Keratinocyte (primary cell): ENCODE measurements around the gene DAB1. TPM values are rescaled to one million over a fixed set of nuclear protein-coding genes. Genes with fewer than 3 reads are reported as not detected.

Experiments used
- DNase-seq: peaks from one replicate; pipeline ENCODE4 v3.0.0-alpha.2; 2011; ENCODE audit warnings: low read depth, missing footprints, low spot score
- FAIRE-seq: peaks from 2 replicates; lab custom pipeline; 2011; peaks lifted over from hg19 to GRCh38; lab: Jason Lieb, UNC
- H2AFZ ChIP-seq: 2 replicates; pipeline ENCODE4 v1.6.0; 2012; ENCODE audit warnings: low read length, control low read depth, inconsistent platforms; ENCODE audit not compliant: control insufficient read depth
- H3K27ac ChIP-seq: 2 replicates; pipeline ENCODE4 v1.5.1; 2011; ENCODE audit warnings: low read length; ENCODE audit not compliant: control insufficient read depth, insufficient read depth
- H3K27me3 ChIP-seq: 3 replicates; pipeline ENCODE4 v1.6.0; 2011; ENCODE audit warnings: low read length; ENCODE audit not compliant: control insufficient read depth, insufficient read depth; ENCODE audit errors: extremely low read depth
- H3K36me3 ChIP-seq, 2 experiments: 2 replicates in 1 of 2; 3 replicates in 1 of 2; pipeline ENCODE4 v1.5.1; 2011; ENCODE audit warnings: low read length in 2 of 2, mild to moderate bottlenecking in 1 of 2; ENCODE audit not compliant: control insufficient read depth in 2 of 2, insufficient read depth in 2 of 2; ENCODE audit errors: extremely low read depth in 1 of 2
- H3K4me1 ChIP-seq: 3 replicates; pipeline ENCODE4 v1.5.1; 2011; ENCODE audit warnings: low read length; ENCODE audit not compliant: control insufficient read depth, insufficient read depth; ENCODE audit errors: extremely low read depth
- H3K4me2 ChIP-seq: 3 replicates; pipeline ENCODE4 v1.6.0; 2011; ENCODE audit warnings: low read depth, low read length; ENCODE audit not compliant: control insufficient read depth, insufficient read depth; ENCODE audit errors: extremely low read depth
- H3K4me3 ChIP-seq, 3 experiments: fragments of 200-600 bp in 1 of 3; sonication (generic) in 1 of 3; 2 replicates in 2 of 3; 3 replicates in 1 of 3; pipeline ENCODE4 v1.5.1; 2011 to 2016; ENCODE audit warnings: low read length in 3 of 3, mild to moderate bottlenecking in 3 of 3, control low read depth in 2 of 3, inconsistent platforms in 1 of 3, low read depth in 1 of 3, mixed read lengths in 1 of 3, mixed run types in 1 of 3, moderate library complexity in 1 of 3; ENCODE audit not compliant: control insufficient read depth in 2 of 3, insufficient read depth in 2 of 3; ENCODE audit errors: extremely low read depth in 1 of 3
- H3K79me2 ChIP-seq: 2 replicates; pipeline ENCODE4 v1.6.0; 2012; ENCODE audit warnings: low read length; ENCODE audit not compliant: control insufficient read depth, insufficient read depth
- H3K9ac ChIP-seq: 3 replicates; pipeline ENCODE4 v1.6.0; 2011; ENCODE audit warnings: low read length; ENCODE audit not compliant: control insufficient read depth, insufficient read depth; ENCODE audit errors: extremely low read depth
- H3K9me1 ChIP-seq: 3 replicates; pipeline ENCODE4 v1.6.0; 2011; ENCODE audit warnings: low read length; ENCODE audit not compliant: control insufficient read depth, insufficient read depth; ENCODE audit errors: extremely low read depth
- H3K9me3 ChIP-seq: 2 replicates; pipeline ENCODE4 v1.5.1; 2012; ENCODE audit warnings: low read depth, low read length; ENCODE audit not compliant: control insufficient read depth
- H4K20me1 ChIP-seq: 3 replicates; pipeline ENCODE4 v1.6.0; 2011; ENCODE audit warnings: low read length; ENCODE audit not compliant: control insufficient read depth, insufficient read depth; ENCODE audit errors: extremely low read depth
- CTCF ChIP-seq, 3 experiments: IDR thresholded peaks in 1 of 3; conservative IDR thresholded peaks in 1 of 3; optimal IDR thresholded peaks in 1 of 3; 2 replicates in 2 of 3; 3 replicates in 1 of 3; pipeline versions ENCODE3 to v1.5.1; 2011; ENCODE audit warnings: low read length in 3 of 3, mild to moderate bottlenecking in 3 of 3, moderate library complexity in 2 of 3, control low read depth in 1 of 3, inconsistent platforms in 1 of 3; ENCODE audit not compliant: insufficient read depth in 2 of 3; ENCODE audit errors: extremely low read depth in 1 of 3
- EZH2 ChIP-seq: IDR thresholded peaks from one replicate; pipeline ENCODE4 v1.6.1; 2012; ENCODE audit warnings: inconsistent platforms, mild to moderate bottlenecking, low read length, moderate library complexity
- dilution Hi-C: fragments of 300-500 bp; cut with MboI; formaldehyde crosslinking; loops from one replicate; pipeline ENCODE4 v1.7.0; 2020; ENCODE audit warnings: low sequenced_read_pairs; ENCODE audit not compliant: extremely low pct_ligation_motif_present
- polyA plus RNA-seq, 5 experiments: library from polyadenylated mRNA; depleted of rRNA in 3 of 5; stranded (reverse) in 3 of 5; stranded (forward) in 1 of 5; unstranded in 1 of 5; fragments of >200 nt; gene quantifications; 1 replicate in 1 of 5; 2 replicates in 3 of 5; 3 replicates in 1 of 5; pipeline versions ENCODE4 v1.2.1 to v1.2.3, GENCODE V29; 2011 to 2012; ENCODE audit warnings: missing spikeins in 2 of 5, low read depth in 1 of 5, low replicate concordance in 1 of 5

The DAB1 gene
- polyA plus RNA-seq, 1 donor (not counting 4 experiments of a cell fraction or from before 2014, with no cell fraction given), result 0.01 TPM

- DNase-seq, result no peak
- FAIRE-seq, result no peak
- H4K20me1 ChIP-seq, result no peaks in the 10 kb centered on the region
- H3K27ac ChIP-seq, result no peak overlapping the region
- no peak overlapping the region for H3K4me2 ChIP-seq
- no peaks in the 10 kb centered on the region for H3K36me3 ChIP-seq
- TF ChIP-seq EZH2, result no peak
- TF ChIP-seq CTCF (optimal IDR thresholded peaks at IDR 0.05 in 1 of 3, IDR thresholded peaks at IDR 0.05 in 1 of 3, conservative IDR thresholded peaks at IDR 0.05 in 1 of 3; ENCODE audit: extremely low read depth in 1 of 3, insufficient read depth in 2 of 3, low read length in 3 of 3), result no peak
- dilution Hi-C loops, result no loop called here
- no peaks in the 10 kb centered on the region for H3K27me3 ChIP-seq
- H3K4me1 ChIP-seq, result peaks cover 4% of the 10 kb centered on the region
- H3K79me2 ChIP-seq, result no peaks in the 10 kb centered on the region
- no peak overlapping the region for H3K9ac ChIP-seq
- H3K9me3 ChIP-seq, result no peaks in the 10 kb centered on the region
- H3K4me3 ChIP-seq, result no peak overlapping the region
- no peak overlapping the region for H2AFZ ChIP-seq
- H3K9me1 ChIP-seq, result no peaks in the 10 kb centered on the region
Observed at GRCh38 chr1:57115030-57115614, 308.7 kb downstream of the DAB1 start.

GRCh38 chr1:57112148-57112547 lies 311.7 kb downstream of the DAB1 start:
- no peak overlapping the region for H2AFZ ChIP-seq
- no peak for DNase-seq
- FAIRE-seq, result peak; percentile 84

More at GRCh38 chr1:57112148-57112547, 311.7 kb downstream of the DAB1 start:
- Histone ChIP-seq H3K27me3 (no peaks in the 10 kb centered on the region), H3K9ac (no peak overlapping the region), H3K4me2 (no peak overlapping the region), H3K36me3 (no peaks in the 10 kb centered on the region), H4K20me1 (no peaks in the 10 kb centered on the region), H3K4me3 (no peak overlapping the region), H3K27ac (no peak overlapping the region), H3K4me1 (no peaks in the 10 kb centered on the region), H3K9me1 (no peaks in the 10 kb centered on the region), H3K79me2 (no peaks in the 10 kb centered on the region), H3K9me3 (no peaks in the 10 kb centered on the region)
- dilution Hi-C loops, result no loop called here
- TF ChIP-seq CTCF (optimal IDR thresholded peaks at IDR 0.05 in 1 of 3, IDR thresholded peaks at IDR 0.05 in 1 of 3, conservative IDR thresholded peaks at IDR 0.05 in 1 of 3; ENCODE audit: extremely low read depth in 1 of 3, insufficient read depth in 2 of 3, low read length in 3 of 3) (no peak), EZH2 (no peak)
